Cardiac fibroblast (primary cell): Measurements from ENCODE around the gene TTC16.
"Not testable (repeated sequence)": the region's sequence is repeated elsewhere in the genome, so short reads cannot be mapped to it uniquely, and the experiment has no call there.

ENCODE experiments used
- DNase-seq, 2 donors: peaks; one replicate each; pipeline versions ENCODE4 v3.0.0 to v3.0.0-alpha.2; 2010; ENCODE audit warnings: low read depth in 2 of 2
- H3K4me3 ChIP-seq, 2 donors: replicated peaks in 1 of 2; 1 replicate in 1 of 2; 2 replicates in 1 of 2; pipeline ENCODE4 v1.5.1; 2011; ENCODE audit warnings: low read depth in 2 of 2, low read length in 2 of 2, mild to moderate bottlenecking in 2 of 2, moderate library complexity in 1 of 2
- CTCF ChIP-seq: IDR thresholded peaks from one replicate; pipeline ENCODE4 v1.5.1; 2011; ENCODE audit warnings: low read depth, mild to moderate bottlenecking, low read length, inconsistent platforms

The TTC16 gene

GRCh38 chr9:127751269-127752054, 35.6 kb downstream of the TTC16 start:
- no peak for TF ChIP-seq CTCF
- H3K4me3 ChIP-seq: no peak overlapping the region
- peak in 1 of 2 donors; percentile 27 for DNase-seq

DNA sequence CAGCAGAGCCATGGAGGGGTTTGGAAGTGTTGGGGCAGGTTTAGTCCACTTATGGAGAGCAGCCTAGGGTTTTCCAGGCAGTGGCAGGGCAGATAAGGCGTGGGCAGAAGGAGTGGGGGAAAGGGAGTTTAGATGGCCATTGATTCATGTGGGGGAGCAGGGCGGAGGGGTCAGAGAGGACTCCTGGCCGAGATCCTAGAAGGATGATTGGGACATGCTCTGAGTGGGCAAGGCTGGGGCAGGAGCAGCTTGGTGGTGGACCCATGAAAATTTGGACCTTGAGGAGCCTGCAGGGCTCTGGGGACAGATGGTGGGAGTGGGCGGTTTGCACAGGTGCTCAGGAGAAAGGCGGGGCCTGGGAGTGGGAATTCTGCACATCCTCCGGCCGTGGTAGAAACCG, 37.3 kb downstream of the TTC16 start:
- TF ChIP-seq CTCF: no peak
- DNase-seq: no peak
- no peak overlapping the region for H3K4me3 ChIP-seq

GRCh38 chr9:127753622-127754021, 37.7 kb downstream of the TTC16 start:
- no peak for DNase-seq
- no peak for TF ChIP-seq CTCF
- no peak overlapping the region for H3K4me3 ChIP-seq

- no peak for TF ChIP-seq CTCF
- DNase-seq: no peak
- H3K4me3 ChIP-seq: no peak overlapping the region
Observed at GRCh38 chr9:127754099-127755060, 38.5 kb downstream of the TTC16 start.

DNA sequence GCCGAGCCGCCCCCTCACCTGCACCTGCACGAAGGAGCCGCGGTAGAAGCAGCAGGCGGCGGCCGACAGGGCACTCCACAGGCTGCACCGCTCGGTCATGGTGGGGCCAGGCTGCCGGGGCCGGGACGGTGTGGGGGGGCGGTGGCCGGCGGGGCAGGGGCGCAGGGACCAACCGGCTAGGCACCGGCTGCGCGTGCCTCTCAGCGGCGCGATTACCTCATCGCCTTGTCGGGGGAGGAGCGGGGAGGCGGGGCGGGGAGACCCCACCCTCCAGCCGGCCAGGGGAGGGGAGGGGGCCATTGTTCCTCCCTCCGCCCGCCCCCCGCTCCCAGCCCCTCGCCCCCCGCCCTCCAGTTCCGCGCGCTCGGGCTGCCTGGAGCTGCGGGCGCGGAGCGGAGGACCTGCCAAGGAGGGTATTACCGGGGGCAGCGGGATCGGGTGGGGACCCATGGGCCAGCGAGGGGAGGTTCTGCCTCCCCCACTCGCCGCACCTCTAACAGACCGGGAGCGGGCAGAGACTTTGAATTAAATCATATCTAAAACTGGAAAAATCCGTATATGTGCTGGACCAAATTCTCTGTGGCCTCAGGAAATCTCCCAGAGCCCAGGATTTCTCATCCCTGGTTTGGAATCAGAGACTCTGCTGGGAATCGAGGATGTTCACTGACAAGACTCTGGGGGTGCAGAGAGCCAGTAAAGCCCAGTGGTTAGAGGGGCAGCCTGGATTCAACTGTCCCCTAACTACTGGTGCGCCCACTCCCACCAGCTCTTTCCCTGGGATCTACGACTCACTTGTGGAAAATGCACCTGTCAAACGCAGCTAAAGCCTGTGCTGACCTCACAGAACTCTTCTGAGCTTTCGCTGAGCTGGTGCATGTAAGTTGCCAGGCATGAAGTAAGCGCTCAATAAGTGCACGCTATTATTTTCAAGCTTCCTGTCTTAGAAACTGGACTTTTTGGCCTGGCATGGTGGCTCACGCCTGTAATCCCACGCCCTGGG, 39.5 kb downstream of the TTC16 start:
- no peak for TF ChIP-seq CTCF
- DNase-seq: no peak
- no peak overlapping the region for H3K4me3 ChIP-seq

DNA sequence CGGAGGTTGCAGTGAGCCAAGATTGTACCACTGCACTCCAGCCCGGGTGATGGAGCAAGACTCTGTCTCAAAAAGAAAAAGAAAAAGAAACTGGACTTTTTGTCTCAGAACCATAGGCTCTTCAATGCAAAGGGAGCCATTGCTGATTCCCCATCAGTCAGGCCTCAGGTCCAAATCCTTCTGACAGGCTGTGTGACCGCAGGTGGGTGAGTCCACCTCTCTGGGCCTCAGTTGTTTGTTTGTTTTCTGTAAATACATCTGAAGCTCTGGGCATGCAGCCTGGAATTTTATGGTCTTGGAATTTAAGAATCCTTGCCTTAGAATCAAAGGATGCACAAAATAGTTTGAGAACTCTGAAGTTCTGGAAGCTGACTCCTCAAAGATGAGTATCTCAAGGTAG, 40.4 kb downstream of the TTC16 start:
- H3K4me3 ChIP-seq: no peak overlapping the region
- DNase-seq: no peak
- no peak for TF ChIP-seq CTCF

- not testable (repeated sequence) for DNase-seq, H3K4me3 ChIP-seq
Observed at GRCh38 chr9:127756776-127757175, 40.9 kb downstream of the TTC16 start.
